Naive thymus-derived CD4-positive, alpha-beta T cell (primary cell): ENCODE measurements around the gene ARR3. TPM values are rescaled to one million over a fixed set of nuclear protein-coding genes. Genes with fewer than 3 reads are reported as not detected.

Experiments
- ATAC-seq: fragments of 150-1000 bp; cut with Tn5 transposase; 2 replicates; pipeline ENCODE4 v1.10.0; 2021; ENCODE audit warnings: mild to moderate bottlenecking, moderate library complexity
- CTCF ChIA-PET: fragments of 350-600 bp; sonication (Branson Sonifier 250); formaldehyde crosslinking; loops from one replicate; lab custom pipeline; 2021; ENCODE audit warnings: antibody characterized with exemption; lab: Charles Lee
- POLR2A ChIA-PET: fragments of 350-600 bp; sonication (Branson Sonifier 250); formaldehyde crosslinking; loops from one replicate; lab custom pipeline; 2021; ENCODE audit warnings: antibody characterized with exemption, inconsistent platforms; lab: Charles Lee
- DNase-seq, 9 donors: peaks; one replicate each; pipeline versions ENCODE4 v3.0.0 to v3.0.0-alpha.2; 2020 to 2022; ENCODE audit warnings: mixed read lengths in 1 of 9
- H3K27ac ChIP-seq: one replicate; pipeline ENCODE4 v1.7.0; 2013; ENCODE audit warnings: mild to moderate bottlenecking, low read depth, low read length, moderate library complexity
- H3K27me3 ChIP-seq, 2 donors: one replicate each; pipeline ENCODE4 v1.7.0; 2013; ENCODE audit warnings: low read length in 2 of 2, mild to moderate bottlenecking in 2 of 2, moderate library complexity in 2 of 2; ENCODE audit not compliant: control insufficient read depth in 2 of 2, insufficient read depth in 2 of 2
- H3K36me3 ChIP-seq, 3 experiments: 1 replicate in 2 of 3; 2 replicates in 1 of 3; pipeline ENCODE4 v1.7.0; 2013; ENCODE audit warnings: low read length in 3 of 3, mild to moderate bottlenecking in 3 of 3, moderate library complexity in 1 of 3; ENCODE audit not compliant: insufficient read depth in 3 of 3, control insufficient read depth in 2 of 3
- H3K4me1 ChIP-seq, 2 donors: one replicate each; pipeline ENCODE4 v1.7.0; 2013; ENCODE audit warnings: low read length in 2 of 2, mild to moderate bottlenecking in 2 of 2, moderate library complexity in 1 of 2; ENCODE audit not compliant: control insufficient read depth in 2 of 2, insufficient read depth in 2 of 2
- H3K4me3 ChIP-seq: 2 replicates; pipeline ENCODE4 v1.7.0; 2013; ENCODE audit warnings: mild to moderate bottlenecking, low read length
- H3K9me3 ChIP-seq, 3 experiments: 1 replicate in 2 of 3; 2 replicates in 1 of 3; pipeline ENCODE4 v1.7.0; 2013; ENCODE audit warnings: low read length in 3 of 3; ENCODE audit not compliant: control insufficient read depth in 2 of 3
- H3K27ac Mint-ChIP-seq, 9 donors: one replicate each; pipeline ENCODE4 v1.8.0; 2020 to 2022; ENCODE audit warnings: mixed read lengths in 9 of 9, mild to moderate bottlenecking in 8 of 9, moderate library complexity in 5 of 9, inconsistent platforms in 2 of 9
- H3K27me3 Mint-ChIP-seq, 5 donors: one replicate each; pipeline ENCODE4 v1.8.0; 2021 to 2022; ENCODE audit warnings: mixed read lengths in 5 of 5, mild to moderate bottlenecking in 1 of 5
- H3K36me3 Mint-ChIP-seq, 5 donors: one replicate each; pipeline ENCODE4 v1.8.0; 2020 to 2022; ENCODE audit warnings: mixed read lengths in 5 of 5, mild to moderate bottlenecking in 3 of 5, inconsistent platforms in 1 of 5
- H3K4me1 Mint-ChIP-seq, 7 donors: one replicate each; pipeline ENCODE4 v1.8.0; 2020 to 2022; ENCODE audit warnings: mixed read lengths in 7 of 7, mild to moderate bottlenecking in 3 of 7, inconsistent platforms in 1 of 7
- H3K4me3 Mint-ChIP-seq, 10 donors: one replicate each; pipeline ENCODE4 v1.8.0; 2020 to 2022; ENCODE audit warnings: mild to moderate bottlenecking in 10 of 10, mixed read lengths in 10 of 10, moderate library complexity in 6 of 10, inconsistent platforms in 2 of 10
- H3K9me3 Mint-ChIP-seq, 11 donors: one replicate each; pipeline ENCODE4 v1.8.0; 2020 to 2022; ENCODE audit warnings: mixed read lengths in 11 of 11, mild to moderate bottlenecking in 4 of 11, inconsistent platforms in 1 of 11, moderate library complexity in 1 of 11
- intact Hi-C, 2 donors: fragments of 100-400 bp; cut with micrococcal nuclease; formaldehyde crosslinking; loops; one replicate each; pipeline ENCODE4 v1.15.1; 2023
- polyA plus RNA-seq, 2 donors: library from polyadenylated mRNA; unstranded; fragments of 300-500 nt; fragmentation: Illumina TruSeq; gene quantifications; one replicate each; pipeline ENCODE4 v1.2.3, GENCODE V29; 2021
- total RNA-seq, 6 experiments: library from RNA in 5 of 6; stranded (reverse) in 5 of 6; gene quantifications; 1 replicate in 5 of 6; 2 replicates in 1 of 6; pipeline ENCODE4 v1.2.3 and lab custom pipeline; 2021 to 2026

The ARR3 gene
- total and polyA plus RNA-seq, 7 experiments from 2014 or later = not detected

GRCh38 chrX:70331161-70331560 lies 63.0 kb downstream of the ARR3 start:
- intact Hi-C loops = no loop called here
- POLR2A ChIA-PET = interaction anchor here (0.6 kb wide), 1 partner anchor 24 kb away, joined by 3 read pairs; no protein-coding TSS in a partner anchor
- Mint-ChIP-seq H3K9me3 (no peaks in the 10 kb centered on the region), H3K27ac (no peak overlapping the region), H3K36me3 (peaks cover 0 to 32% (median 0%) of the 10 kb centered on the region in 5 donors), H3K4me1 (peaks cover 0 to 9% (median 0%) of the 10 kb centered on the region in 7 donors), H3K27me3 (no peaks in the 10 kb centered on the region), H3K4me3 (no peak overlapping the region)
- no peak overlapping the region for H3K4me3 ChIP-seq
- DNase-seq = no peak
- H3K27ac ChIP-seq = no peak overlapping the region
- H3K9me3 ChIP-seq = no peaks in the 10 kb centered on the region
- no peaks in the 10 kb centered on the region for H3K4me1 ChIP-seq
- no peak for ATAC-seq
- CTCF ChIA-PET = no interaction called here
- no peaks in the 10 kb centered on the region for H3K36me3 ChIP-seq
- no peaks in the 10 kb centered on the region for H3K27me3 ChIP-seq

Other genes starting within 250 kb of the ARR3 start
- not detected for gene AWAT2, start 218.4 kb upstream of the ARR3 start, total RNA-seq
- gene AWAT2, start 218.4 kb upstream of the ARR3 start, polyA plus RNA-seq = not detected
- not detected for gene OTUD6A, start 205.9 kb upstream of the ARR3 start, total RNA-seq
- gene OTUD6A, start 205.9 kb upstream of the ARR3 start, polyA plus RNA-seq = not detected
- 10 to 100 TPM; 46.7 to 70.1 (median 58.9) TPM for gene IGBP1, start 134.9 kb upstream of the ARR3 start, total RNA-seq
- 10 to 100 TPM; 63.8 to 66.8 TPM for gene IGBP1, start 134.9 kb upstream of the ARR3 start, polyA plus RNA-seq
- not detected for gene DGAT2L6, start 90.9 kb upstream of the ARR3 start, total RNA-seq
- not detected for gene DGAT2L6, start 90.9 kb upstream of the ARR3 start, polyA plus RNA-seq
- not detected for gene AWAT1, start 33.7 kb upstream of the ARR3 start, total RNA-seq
- not detected for gene AWAT1, start 33.7 kb upstream of the ARR3 start, polyA plus RNA-seq
- gene P2RY4, start 8.1 kb upstream of the ARR3 start, total RNA-seq = under 1 TPM; 0.22 to 0.74 (median 0.39) TPM
- gene P2RY4, start 8.1 kb upstream of the ARR3 start, polyA plus RNA-seq = not detected
- not detected for gene RAB41, start 13.8 kb downstream of the ARR3 start, total RNA-seq
- gene RAB41, start 13.8 kb downstream of the ARR3 start, polyA plus RNA-seq = not detected
- gene PDZD11, start 21.6 kb downstream of the ARR3 start, total RNA-seq = 10 to 100 TPM in 4 of 5 experiments, 1 to 10 TPM in 1; 5.9 to 34.1 (median 10.8) TPM
- 10 to 100 TPM; 25.6 to 36.7 TPM for gene PDZD11, start 21.6 kb downstream of the ARR3 start, polyA plus RNA-seq
- gene KIF4A, start 21.8 kb downstream of the ARR3 start, total RNA-seq = 10 to 100 TPM in 1 of 5 experiments, under 1 TPM in 3, not detected in 1; 0.20 to 26.5 (median 0.21) TPM
- not detected for gene KIF4A, start 21.8 kb downstream of the ARR3 start, polyA plus RNA-seq
- under 1 TPM in 1 of 5 experiments, not detected in 4; 0.29 TPM for gene GDPD2, start 155.0 kb downstream of the ARR3 start, total RNA-seq
- gene GDPD2, start 155.0 kb downstream of the ARR3 start, polyA plus RNA-seq = not detected
- 10 to 100 TPM in 1 of 5 experiments, 1 to 10 TPM in 4; 4.1 to 24.5 (median 5.5) TPM for gene DLG3, start 176.5 kb downstream of the ARR3 start, total RNA-seq
- gene DLG3, start 176.5 kb downstream of the ARR3 start, polyA plus RNA-seq = 1 to 10 TPM; 3.8 to 4.2 TPM